Upper lobe of left lung (tissue), 6 donors: ENCODE results near the gene LRGUK. TPM values are rescaled to one million over a fixed set of nuclear protein-coding genes. Genes with fewer than 3 reads are reported as not detected.

ENCODE experiments used
- ATAC-seq, 2 donors: fragments of 200-7000 bp; cut with Tn5 transposase; one replicate each; pipeline ENCODE4 v1.9.1; 2022; ENCODE audit warnings: mild to moderate bottlenecking in 2 of 2, moderate library complexity in 2 of 2; ENCODE audit not compliant: low FRiP score in 2 of 2
- DNase-seq, 2 donors: peaks; one replicate each; pipeline ENCODE4 v3.0.0-alpha.2; 2019 to 2020
- H3K27ac ChIP-seq, 4 donors: fragments of 200-600 bp; sonication (generic); one replicate each; pipeline ENCODE4 v1.5.1; 2016 to 2019
- H3K27me3 ChIP-seq, 4 donors: fragments of 200-600 bp; sonication (generic); one replicate each; pipeline ENCODE4 v1.5.1; 2017 to 2019
- H3K36me3 ChIP-seq, 4 donors: fragments of 200-600 bp; sonication (generic); one replicate each; pipeline ENCODE4 v1.5.1; 2016 to 2019
- H3K4me1 ChIP-seq, 4 donors: fragments of 200-600 bp; sonication (generic); one replicate each; pipeline ENCODE4 v1.5.1; 2018 to 2019
- H3K4me3 ChIP-seq, 4 donors: fragments of 200-600 bp; sonication (generic); one replicate each; pipeline ENCODE4 v1.5.1; 2017 to 2019; ENCODE audit warnings: mild to moderate bottlenecking in 2 of 4, moderate library complexity in 1 of 4
- H3K9me3 ChIP-seq, 4 donors: fragments of 200-600 bp; sonication (generic); one replicate each; pipeline ENCODE4 v1.5.1; 2018 to 2019
- EP300 ChIP-seq, 4 donors: sonication (generic); formaldehyde crosslinking; IDR thresholded peaks; one replicate each; pipeline ENCODE4 v1.5.1; 2017; ENCODE audit warnings: antibody characterized with exemption in 4 of 4, control low read depth in 2 of 4
- POLR2A ChIP-seq, 4 donors: fragments of 450-650 bp; IDR thresholded peaks; one replicate each; pipeline ENCODE4 v1.5.1; 2016 to 2017; ENCODE audit warnings: antibody characterized with exemption in 4 of 4, mild to moderate bottlenecking in 2 of 4
- POLR2AphosphoS5 ChIP-seq, 2 donors: sonication (generic); formaldehyde crosslinking; IDR thresholded peaks; one replicate each; pipeline ENCODE4 v1.5.1; 2017; ENCODE audit warnings: antibody characterized with exemption in 2 of 2
- whole genome bisulfite sequencing, 2 donors: methylation state at CpG; one replicate each; pipeline ENCODE4 v1.1.5; 2017 to 2018; 5-methylcytosine and 5-hydroxymethylcytosine counted together
- total RNA-seq, 6 donors: library from RNA; depleted of rRNA in 4 of 6; stranded (reverse); fragments of >200 nt in 4 of 6; gene quantifications; one replicate each; pipeline versions ENCODE4 v1.1.0 to v1.2.1, GENCODE V29; 2016 to 2021
- TF ChIP-seq, protein P1 (sequence below), 6 experiments: fragments of 450-650 bp in 4 of 6; fragments of 200-600 bp in 2 of 6; sonication (generic) in 2 of 6; IDR thresholded peaks; one replicate each; pipeline ENCODE4 v1.5.1; 2016 to 2019; ENCODE audit warnings: antibody characterized with exemption in 6 of 6
- donor health status: DM: no; HTN: no; CAD: no; lungs with moderate emphysema.
- donor health status: DM: no; HTN: yes; CAD: no; lungs with severe emphysema.

Gene LRGUK
- total RNA-seq, 6 donors from 2014 or later: 0.31 to 9.1 (median 1.9) TPM

DNA sequence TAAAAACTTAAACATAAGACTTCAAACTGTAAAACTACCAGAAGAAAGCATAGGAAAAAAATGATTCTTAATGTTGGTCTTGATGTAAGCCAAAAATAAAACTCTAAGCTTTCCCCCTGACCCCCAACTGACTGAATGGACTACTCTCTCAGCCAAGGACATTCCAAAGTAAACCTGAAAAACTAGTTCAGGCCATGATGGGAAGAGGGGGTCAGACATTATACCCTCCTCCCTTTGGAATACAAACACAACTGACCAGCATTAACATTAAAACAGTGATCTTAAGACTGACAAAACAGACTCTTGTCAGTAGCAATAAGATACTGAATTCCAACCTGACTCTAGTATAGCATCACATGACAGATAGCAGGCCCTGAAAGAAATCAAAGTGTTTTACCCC, 13.5 kb upstream of the LRGUK start:
- no peak for TF ChIP-seq POLR2AphosphoS5 (IDR thresholded peaks at IDR 0.05)
- no peak for TF ChIP-seq POLR2A (IDR thresholded peaks at IDR 0.05)
- TF ChIP-seq, protein P1, sequence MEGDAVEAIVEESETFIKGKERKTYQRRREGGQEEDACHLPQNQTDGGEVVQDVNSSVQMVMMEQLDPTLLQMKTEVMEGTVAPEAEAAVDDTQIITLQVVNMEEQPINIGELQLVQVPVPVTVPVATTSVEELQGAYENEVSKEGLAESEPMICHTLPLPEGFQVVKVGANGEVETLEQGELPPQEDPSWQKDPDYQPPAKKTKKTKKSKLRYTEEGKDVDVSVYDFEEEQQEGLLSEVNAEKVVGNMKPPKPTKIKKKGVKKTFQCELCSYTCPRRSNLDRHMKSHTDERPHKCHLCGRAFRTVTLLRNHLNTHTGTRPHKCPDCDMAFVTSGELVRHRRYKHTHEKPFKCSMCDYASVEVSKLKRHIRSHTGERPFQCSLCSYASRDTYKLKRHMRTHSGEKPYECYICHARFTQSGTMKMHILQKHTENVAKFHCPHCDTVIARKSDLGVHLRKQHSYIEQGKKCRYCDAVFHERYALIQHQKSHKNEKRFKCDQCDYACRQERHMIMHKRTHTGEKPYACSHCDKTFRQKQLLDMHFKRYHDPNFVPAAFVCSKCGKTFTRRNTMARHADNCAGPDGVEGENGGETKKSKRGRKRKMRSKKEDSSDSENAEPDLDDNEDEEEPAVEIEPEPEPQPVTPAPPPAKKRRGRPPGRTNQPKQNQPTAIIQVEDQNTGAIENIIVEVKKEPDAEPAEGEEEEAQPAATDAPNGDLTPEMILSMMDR (IDR thresholded peaks at IDR 0.05): no peak
- no peak for TF ChIP-seq EP300 (IDR thresholded peaks at IDR 0.05)
- no peak overlapping the region for H3K27ac ChIP-seq
- no peaks in the 10 kb centered on the region for H3K9me3 ChIP-seq
- no peaks in the 10 kb centered on the region for H3K4me1 ChIP-seq
- ATAC-seq (no peak), DNase-seq (no peak)
- H3K27me3 ChIP-seq: no peaks in the 10 kb centered on the region
- H3K4me3 ChIP-seq: no peak overlapping the region
- H3K36me3 ChIP-seq: no peaks in the 10 kb centered on the region

DNA sequence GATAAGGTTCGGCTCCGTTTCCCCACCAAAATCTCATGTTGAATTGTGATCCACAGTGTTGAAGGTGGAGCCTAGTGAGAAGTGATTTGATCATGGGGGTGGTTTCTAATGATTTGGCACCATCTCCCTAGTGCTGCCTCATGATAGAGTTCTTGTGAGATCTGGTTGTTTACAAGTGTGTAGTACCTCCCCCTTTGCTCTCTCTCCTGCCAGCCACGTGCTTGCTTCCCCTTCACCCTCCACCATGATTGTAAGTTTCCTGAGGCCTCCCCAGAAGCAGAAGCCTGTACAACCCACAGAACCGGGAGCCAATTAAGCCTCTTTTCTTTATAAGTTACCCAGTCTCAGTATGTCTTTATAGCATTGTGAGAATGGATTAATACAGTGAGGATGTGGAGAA, 12.1 kb upstream of the LRGUK start:
- TF ChIP-seq EP300 (IDR thresholded peaks at IDR 0.05) (no peak), POLR2A (IDR thresholded peaks at IDR 0.05) (no peak), POLR2AphosphoS5 (IDR thresholded peaks at IDR 0.05) (no peak)
- TF ChIP-seq, protein P1 (IDR thresholded peaks at IDR 0.05): no peak
- DNase-seq (no peak), ATAC-seq (no peak)
- WGBS, 2 donors: 81 to 83% methylated on average over 4 of the region's 4 CpGs
- Histone ChIP-seq H3K9me3 (no peaks in the 10 kb centered on the region), H3K27me3 (no peaks in the 10 kb centered on the region), H3K4me3 (no peak overlapping the region), H3K36me3 (no peaks in the 10 kb centered on the region), H3K4me1 (no peaks in the 10 kb centered on the region), H3K27ac (no peak overlapping the region)

- Histone ChIP-seq H3K9me3 (no peaks in the 10 kb centered on the region), H3K27me3 (no peaks in the 10 kb centered on the region), H3K27ac (no peak overlapping the region), H3K4me1 (no peaks in the 10 kb centered on the region), H3K36me3 (no peaks in the 10 kb centered on the region), H3K4me3 (no peak overlapping the region)
- no peak for TF ChIP-seq POLR2A (IDR thresholded peaks at IDR 0.05)
- TF ChIP-seq, protein P1 (IDR thresholded peaks at IDR 0.05): no peak
- no peak for TF ChIP-seq POLR2AphosphoS5 (IDR thresholded peaks at IDR 0.05)
- 80 to 87% methylated on average over 4 of the region's 4 CpGs for WGBS, 2 donors
- DNase-seq (no peak), ATAC-seq (no peak)
These were observed 6.7 kb upstream of the LRGUK start for GRCh38 chr7:134120405-134120804.

GRCh38 chr7:134121632-134122139, 5.5 kb upstream of the LRGUK start:
- peaks cover under 1 to 1% (median under 1%) of the 10 kb centered on the region in 4 donors for H3K4me1 ChIP-seq
- DNase-seq (no peak), ATAC-seq (peak in 1 of 2 donors; percentile 38)
- H3K27ac ChIP-seq: no peak overlapping the region
- H3K9me3 ChIP-seq: no peaks in the 10 kb centered on the region
- H3K36me3 ChIP-seq: no peaks in the 10 kb centered on the region
- H3K4me3 ChIP-seq: no peak overlapping the region
- TF ChIP-seq POLR2A (IDR thresholded peaks at IDR 0.05): no peak
- TF ChIP-seq, protein P1 (IDR thresholded peaks at IDR 0.05): no peak
- no peak for TF ChIP-seq EP300 (IDR thresholded peaks at IDR 0.05)
- no peak for TF ChIP-seq POLR2AphosphoS5 (IDR thresholded peaks at IDR 0.05)
- H3K27me3 ChIP-seq: no peaks in the 10 kb centered on the region
- 47 to 58% methylated on average over 3 of the region's 3 CpGs for WGBS, 2 donors

DNA sequence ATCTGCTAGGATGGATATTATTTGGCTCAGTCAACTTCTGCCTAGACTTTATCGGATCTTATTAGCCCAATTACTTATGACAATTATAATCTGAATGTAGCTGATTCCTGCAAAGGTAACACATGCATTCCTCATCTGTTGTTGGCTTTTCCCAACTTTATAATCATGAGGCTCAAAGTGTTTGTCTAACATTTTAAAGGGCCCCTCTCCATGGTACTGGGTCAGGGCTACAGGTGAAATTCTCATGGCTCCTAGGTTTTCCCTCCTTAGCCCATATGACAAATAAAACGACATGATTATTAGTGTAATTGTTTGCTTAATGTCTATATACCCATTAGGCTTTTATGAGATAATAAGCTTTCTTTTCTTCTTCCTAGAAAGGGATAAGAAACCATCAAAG, 4.2 kb upstream of the LRGUK start:
- no peak for DNase-seq
- no peak for ATAC-seq
- TF ChIP-seq, protein P1 (IDR thresholded peaks at IDR 0.05): no peak
- no peak for TF ChIP-seq EP300 (IDR thresholded peaks at IDR 0.05)
- TF ChIP-seq POLR2A (IDR thresholded peaks at IDR 0.05): no peak
- no peak for TF ChIP-seq POLR2AphosphoS5 (IDR thresholded peaks at IDR 0.05)
- Histone ChIP-seq H3K36me3 (no peaks in the 10 kb centered on the region), H3K4me3 (no peak overlapping the region), H3K27me3 (no peaks in the 10 kb centered on the region), H3K9me3 (no peaks in the 10 kb centered on the region), H3K27ac (no peak overlapping the region), H3K4me1 (peaks cover 3 to 14% (median 10%) of the 10 kb centered on the region in 4 donors)
- 76 to 97% methylated on average over 2 of the region's 2 CpGs for WGBS, 2 donors
